Neuronal stem cell (in vitro differentiated cells): Measurements from ENCODE around the gene VCL.

Source experiments
- DNase-seq: peaks from one replicate; pipeline ENCODE4 v3.0.0-alpha.2; 2013; ENCODE audit warnings: low spot score
- H2AFZ ChIP-seq: one replicate; pipeline ENCODE4 v1.6.1; 2013; ENCODE audit warnings: mild to moderate bottlenecking, low read length, inconsistent platforms
- H2AK5ac ChIP-seq: 2 replicates; pipeline ENCODE4 v1.6.1; 2013; ENCODE audit warnings: low read depth, mild to moderate bottlenecking, inconsistent platforms, low read length, moderate library complexity, mixed read lengths
- H2BK120ac ChIP-seq: 2 replicates; pipeline ENCODE4 v1.6.1; 2013; ENCODE audit warnings: low read depth, mild to moderate bottlenecking, inconsistent platforms, low read length, moderate library complexity, mixed read lengths
- H2BK12ac ChIP-seq: one replicate; pipeline ENCODE4 v1.6.1; 2013; ENCODE audit warnings: low read length, inconsistent platforms
- H2BK15ac ChIP-seq: 2 replicates; pipeline ENCODE4 v1.6.1; 2013; ENCODE audit warnings: mild to moderate bottlenecking, low read length, inconsistent platforms, mixed read lengths
- H2BK5ac ChIP-seq: one replicate; pipeline ENCODE4 v1.6.1; 2013; ENCODE audit warnings: inconsistent platforms, mild to moderate bottlenecking, low read length, moderate library complexity
- H3K14ac ChIP-seq: one replicate; pipeline ENCODE4 v1.6.1; 2013; ENCODE audit warnings: low read length, inconsistent platforms
- H3K18ac ChIP-seq: 2 replicates; pipeline ENCODE4 v1.6.1; 2013; ENCODE audit warnings: low read length, inconsistent platforms
- H3K23ac ChIP-seq: 2 replicates; pipeline ENCODE4 v1.6.1; 2013; ENCODE audit warnings: low read depth, mild to moderate bottlenecking, mixed read lengths, low read length, inconsistent platforms; ENCODE audit not compliant: poor library complexity
- H3K27ac ChIP-seq: replicated peaks from 3 replicates; pipeline ENCODE4 v1.5.1; 2013; ENCODE audit warnings: low read length, inconsistent platforms
- H3K27me3 ChIP-seq, 3 experiments: 2 replicates each; pipeline ENCODE4 v1.6.1; 2013; ENCODE audit warnings: low read length in 3 of 3, mild to moderate bottlenecking in 2 of 3, inconsistent platforms in 1 of 3, low read depth in 1 of 3, mixed read lengths in 1 of 3, moderate library complexity in 1 of 3; ENCODE audit not compliant: control insufficient read depth in 3 of 3, insufficient read depth in 3 of 3
- H3K36me3 ChIP-seq, 2 donors: replicated peaks in 1 of 2; 2 replicates each; pipeline ENCODE4 v1.6.1; 2013; ENCODE audit warnings: low read length in 2 of 2; ENCODE audit not compliant: control insufficient read depth in 2 of 2, insufficient read depth in 2 of 2
- H3K4ac ChIP-seq: 2 replicates; pipeline ENCODE4 v1.6.1; 2013; ENCODE audit warnings: inconsistent platforms, mild to moderate bottlenecking, low read length, moderate library complexity
- H3K4me1 ChIP-seq, 2 donors: 1 replicate in 1 of 2; 2 replicates in 1 of 2; pipeline ENCODE4 v1.6.1; 2013; ENCODE audit warnings: low read length in 2 of 2, low read depth in 1 of 2; ENCODE audit not compliant: control insufficient read depth in 2 of 2, insufficient read depth in 1 of 2
- H3K4me2 ChIP-seq: one replicate; pipeline ENCODE4 v1.6.1; 2013; ENCODE audit warnings: mild to moderate bottlenecking, low read length, inconsistent platforms; ENCODE audit not compliant: insufficient read depth, poor library complexity, severe bottlenecking
- H3K4me3 ChIP-seq, 2 donors: 2 replicates each; pipeline ENCODE4 v1.5.1; 2013; ENCODE audit warnings: low read length in 2 of 2, mild to moderate bottlenecking in 2 of 2, inconsistent platforms in 1 of 2, moderate library complexity in 1 of 2
- H3K79me1 ChIP-seq: one replicate; pipeline ENCODE4 v1.6.1; 2013; ENCODE audit warnings: low read depth, mild to moderate bottlenecking, inconsistent platforms, low read length, moderate library complexity
- H3K9ac ChIP-seq: one replicate; pipeline ENCODE4 v1.6.1; 2013; ENCODE audit warnings: mild to moderate bottlenecking, low read depth, low read length, inconsistent platforms; ENCODE audit not compliant: poor library complexity
- H3K9me3 ChIP-seq, 2 donors: replicated peaks in 1 of 2; 2 replicates each; pipeline versions ENCODE3 to v1.6.1; 2013; ENCODE audit warnings: low read length in 2 of 2, mild to moderate bottlenecking in 2 of 2, inconsistent platforms in 1 of 2, low read depth in 1 of 2, mixed read lengths in 1 of 2, moderate library complexity in 1 of 2; ENCODE audit not compliant: control insufficient read depth in 2 of 2, insufficient read depth in 1 of 2
- H4K8ac ChIP-seq: one replicate; pipeline ENCODE4 v1.6.1; 2013; ENCODE audit warnings: low read depth, mild to moderate bottlenecking, inconsistent platforms, low read length, moderate library complexity
- H4K91ac ChIP-seq: one replicate; pipeline ENCODE4 v1.6.1; 2013; ENCODE audit warnings: low read length, low read depth, mild to moderate bottlenecking, inconsistent platforms; ENCODE audit not compliant: poor library complexity
- WGBS, 2 donors: extraction: QIAGEN DNeasy Blood & Tissue Kit; methylation state at CpG; one replicate each; pipeline ENCODE4 v1.1.7; 2013; ENCODE audit warnings: missing lambda C conversion rate in 2 of 2, mixed read lengths in 1 of 2; ENCODE audit not compliant: insufficient read length in 2 of 2, insufficient replicate concordance in 1 of 2; ENCODE audit errors: extremely low coverage in 2 of 2; 5-methylcytosine and 5-hydroxymethylcytosine counted together

The VCL gene

DNA sequence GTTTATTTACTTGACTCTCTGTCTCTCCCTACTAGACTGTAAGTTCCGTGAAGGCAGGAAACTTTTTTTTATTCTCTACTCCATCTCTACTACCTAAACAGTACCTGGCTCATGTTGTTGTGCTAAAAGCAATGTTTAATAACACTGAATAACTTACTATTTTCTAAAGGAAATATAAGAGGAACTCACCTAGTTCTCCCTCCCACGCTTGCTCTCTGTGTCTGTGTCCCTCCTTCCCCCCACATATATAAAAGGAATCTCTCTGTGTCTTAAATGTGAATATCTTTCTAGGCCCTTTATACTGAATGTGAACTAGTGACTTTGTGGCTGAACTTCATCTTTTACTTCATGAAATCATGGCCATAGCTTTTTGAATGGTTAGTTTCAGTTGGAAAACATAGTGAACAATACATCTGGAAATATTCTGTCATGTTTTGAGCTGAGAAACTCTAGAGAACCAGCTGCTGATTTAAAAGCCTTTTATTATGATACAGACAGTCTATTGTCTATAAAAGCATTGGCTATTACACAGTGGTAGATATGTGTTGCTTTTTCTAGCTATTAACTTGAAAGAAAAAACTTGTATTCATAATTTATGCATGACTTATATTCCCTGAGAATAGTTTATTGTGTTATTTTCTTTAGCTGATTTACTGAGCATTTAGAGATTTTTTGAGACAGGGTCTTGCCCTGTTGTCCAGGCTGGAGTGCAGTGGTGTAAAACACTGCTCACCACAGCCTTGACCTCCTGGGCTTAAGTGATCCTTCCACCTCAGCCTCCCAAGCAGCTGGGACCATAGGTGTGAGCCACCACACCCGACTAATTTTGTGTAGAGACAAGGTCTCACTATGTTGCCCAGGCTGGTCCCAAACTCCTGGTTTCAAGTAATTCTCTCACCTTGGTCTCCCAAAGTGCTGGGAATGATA lies 42.5 kb downstream of the VCL start:
- H3K79me1 ChIP-seq, result peaks cover 2% of the 10 kb centered on the region
- H3K36me3 ChIP-seq, result peaks cover 5 to 51% of the 10 kb centered on the region in 2 donors
- H3K9ac ChIP-seq, result no peak overlapping the region
- H4K8ac ChIP-seq, result no peak overlapping the region
- no peak overlapping the region for H3K27ac ChIP-seq
- no peak overlapping the region for H4K91ac ChIP-seq
- no peaks in the 10 kb centered on the region for H3K27me3 ChIP-seq
- H3K9me3 ChIP-seq, result peaks cover 0 to 7% of the 10 kb centered on the region in 2 donors
- H2BK15ac ChIP-seq, result no peak overlapping the region
- no peak overlapping the region for H2BK5ac ChIP-seq
- no peak overlapping the region for H3K14ac ChIP-seq
- no peak overlapping the region for H3K18ac ChIP-seq
- no peak overlapping the region for H3K4me3 ChIP-seq
- no peak overlapping the region for H3K23ac ChIP-seq
- DNase-seq, result no peak
- no peak overlapping the region for H2AK5ac ChIP-seq
- peaks cover 2% of the 10 kb centered on the region in 2 donors for H3K4me1 ChIP-seq
- no peak overlapping the region for H2AFZ ChIP-seq
- no peak overlapping the region for H3K4me2 ChIP-seq
- no peak overlapping the region for H3K4ac ChIP-seq
- H2BK12ac ChIP-seq, result no peak overlapping the region
- WGBS, 2 donors, result no CpG with 5 or more reads among the region's 3 CpGs
- H2BK120ac ChIP-seq, result no peak overlapping the region

DNA sequence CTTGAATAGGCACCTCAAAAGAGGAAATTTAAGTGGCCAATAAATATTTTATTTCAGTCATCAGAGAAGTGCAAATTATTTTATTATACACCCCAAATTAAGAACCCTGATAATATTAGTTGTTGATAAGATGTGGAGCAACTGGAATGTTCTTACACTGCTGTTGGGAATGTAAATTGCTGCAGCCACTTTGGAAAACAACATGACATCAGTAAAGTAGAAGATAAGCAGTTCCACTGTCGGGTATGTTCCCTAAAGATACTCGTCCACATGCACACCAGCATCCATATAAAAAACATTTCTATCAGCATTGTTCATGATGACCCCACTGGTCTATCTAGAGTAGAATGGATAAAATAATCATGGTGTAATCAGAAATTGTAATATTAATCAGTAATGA lies 46.5 kb downstream of the VCL start:
- Histone ChIP-seq H3K18ac (no peak overlapping the region), H3K36me3 (peaks cover 9 to 58% of the 10 kb centered on the region in 2 donors), H3K4ac (no peak overlapping the region), H3K4me3 (no peak overlapping the region), H3K4me2 (no peak overlapping the region), H2BK5ac (no peak overlapping the region), H3K27me3 (no peaks in the 10 kb centered on the region), H3K27ac (no peak overlapping the region), H2AFZ (no peak overlapping the region), H2BK12ac (no peak overlapping the region), H3K9me3 (peaks cover 0 to 7% of the 10 kb centered on the region in 2 donors), H3K4me1 (no peaks in the 10 kb centered on the region), H3K23ac (no peak overlapping the region), H3K14ac (no peak overlapping the region), H3K9ac (no peak overlapping the region), H2BK15ac (no peak overlapping the region), H4K91ac (no peak overlapping the region), H2AK5ac (no peak overlapping the region), H4K8ac (no peak overlapping the region), H3K79me1 (peaks cover 2% of the 10 kb centered on the region), H2BK120ac (no peak overlapping the region)
- WGBS, 2 donors, result no CpG with 5 or more reads among the region's 2 CpGs
- no peak for DNase-seq

- WGBS, 2 donors, result no CpG with 5 or more reads among the region's 2 CpGs
- H3K36me3 ChIP-seq, result peaks cover 9 to 57% of the 10 kb centered on the region in 2 donors
- H4K91ac ChIP-seq, result no peak overlapping the region
- peaks cover 0 to 7% of the 10 kb centered on the region in 2 donors for H3K9me3 ChIP-seq
- no peak overlapping the region for H3K9ac ChIP-seq
- peaks cover 1 to 5% of the 10 kb centered on the region in 2 donors for H3K4me1 ChIP-seq
- no peak overlapping the region for H3K4me2 ChIP-seq
- H3K14ac ChIP-seq, result no peak overlapping the region
- H2BK120ac ChIP-seq, result no peak overlapping the region
- H3K27me3 ChIP-seq, result no peaks in the 10 kb centered on the region
- no peak for DNase-seq
- no peak overlapping the region for H2AK5ac ChIP-seq
- H4K8ac ChIP-seq, result no peak overlapping the region
- no peak overlapping the region for H2BK12ac ChIP-seq
- H3K79me1 ChIP-seq, result peaks cover under 1% of the 10 kb centered on the region
- no peak overlapping the region for H2BK5ac ChIP-seq
- H2BK15ac ChIP-seq, result no peak overlapping the region
- H3K23ac ChIP-seq, result no peak overlapping the region
- no peak overlapping the region for H2AFZ ChIP-seq
- no peak overlapping the region for H3K4me3 ChIP-seq
- no peak overlapping the region for H3K4ac ChIP-seq
- no peak overlapping the region for H3K18ac ChIP-seq
- no peak overlapping the region for H3K27ac ChIP-seq
Observed at GRCh38 chr10:74047304-74047703, 49.4 kb downstream of the VCL start.

- Histone ChIP-seq H2BK120ac (no peak overlapping the region), H3K23ac (no peak overlapping the region), H2BK12ac (no peak overlapping the region), H3K9ac (no peak overlapping the region), H2BK15ac (no peak overlapping the region), H3K27ac (no peak overlapping the region), H3K9me3 (peaks cover 0 to 7% of the 10 kb centered on the region in 2 donors), H3K4ac (no peak overlapping the region), H3K36me3 (peaks cover 9 to 51% of the 10 kb centered on the region in 2 donors), H3K27me3 (no peaks in the 10 kb centered on the region), H3K4me2 (no peak overlapping the region), H3K18ac (no peak overlapping the region), H2AK5ac (no peak overlapping the region), H2AFZ (no peak overlapping the region), H3K79me1 (peaks cover 2% of the 10 kb centered on the region), H3K14ac (no peak overlapping the region), H4K91ac (no peak overlapping the region), H2BK5ac (no peak overlapping the region), H3K4me3 (no peak overlapping the region), H3K4me1 (peaks cover 1 to 5% of the 10 kb centered on the region in 2 donors), H4K8ac (no peak overlapping the region)
- no peak for DNase-seq
- no CpG with 5 or more reads among the region's 3 CpGs for WGBS, 2 donors
Observed at GRCh38 chr10:74047871-74048270, 50.0 kb downstream of the VCL start.
